NB4 (cell line): ENCODE data around the gene FSTL4.

Experiments
- DNase-seq: peaks from one replicate; pipeline ENCODE4 v3.0.0; 2010; ENCODE audit warnings: low read depth
- H3K4me3 ChIP-seq: one replicate; pipeline ENCODE4 v1.5.1; 2011; ENCODE audit warnings: mild to moderate bottlenecking, low read depth, low read length, moderate library complexity
- CTCF ChIP-seq: IDR thresholded peaks from one replicate; pipeline ENCODE4 v1.5.1; 2012; ENCODE audit warnings: low read depth, low read length
- MAX ChIP-seq: IDR thresholded peaks from 2 replicates; pipeline ENCODE4 v1.6.1; 2011; ENCODE audit warnings: low read depth, low read length
- MYC ChIP-seq: IDR thresholded peaks from 2 replicates; pipeline ENCODE4 v1.6.1; 2011; ENCODE audit warnings: low read depth, low read length
- POLR2A ChIP-seq: IDR thresholded peaks from 2 replicates; pipeline ENCODE4 v1.6.1; 2011; ENCODE audit warnings: mild to moderate bottlenecking; ENCODE audit not compliant: insufficient read length; ENCODE audit errors: extremely low read depth

The FSTL4 gene

GRCh38 chr5:133559960-133560359 is 52.4 kb downstream of the FSTL4 start:
- no peak overlapping the region for H3K4me3 ChIP-seq
- TF ChIP-seq MYC (no peak), CTCF (no peak), POLR2A (no peak), MAX (no peak)
- DNase-seq, result no peak

GRCh38 chr5:133556551-133556950 is 55.8 kb downstream of the FSTL4 start:
- TF ChIP-seq MYC (no peak), POLR2A (no peak), MAX (no peak), CTCF (no peak)
- no peak overlapping the region for H3K4me3 ChIP-seq
- no peak for DNase-seq

GRCh38 chr5:133554279-133554678 is 58.1 kb downstream of the FSTL4 start:
- H3K4me3 ChIP-seq, result no peak overlapping the region
- TF ChIP-seq CTCF, result no peak
- no peak for TF ChIP-seq MAX
- no peak for TF ChIP-seq MYC
- no peak for TF ChIP-seq POLR2A
- DNase-seq, result no peak

GRCh38 chr5:133552925-133553525 is 59.3 kb downstream of the FSTL4 start:
- DNase-seq, result peak; percentile 57
- no peak overlapping the region for H3K4me3 ChIP-seq
- peak; percentile 79 for TF ChIP-seq CTCF
- no peak for TF ChIP-seq POLR2A

- no peak for TF ChIP-seq MYC
- TF ChIP-seq POLR2A, result no peak
- TF ChIP-seq CTCF, result no peak
- TF ChIP-seq MAX, result no peak
- no peak for DNase-seq
- no peak overlapping the region for H3K4me3 ChIP-seq
Observed at GRCh38 chr5:133546500-133546899, 65.8 kb downstream of the FSTL4 start.

DNA sequence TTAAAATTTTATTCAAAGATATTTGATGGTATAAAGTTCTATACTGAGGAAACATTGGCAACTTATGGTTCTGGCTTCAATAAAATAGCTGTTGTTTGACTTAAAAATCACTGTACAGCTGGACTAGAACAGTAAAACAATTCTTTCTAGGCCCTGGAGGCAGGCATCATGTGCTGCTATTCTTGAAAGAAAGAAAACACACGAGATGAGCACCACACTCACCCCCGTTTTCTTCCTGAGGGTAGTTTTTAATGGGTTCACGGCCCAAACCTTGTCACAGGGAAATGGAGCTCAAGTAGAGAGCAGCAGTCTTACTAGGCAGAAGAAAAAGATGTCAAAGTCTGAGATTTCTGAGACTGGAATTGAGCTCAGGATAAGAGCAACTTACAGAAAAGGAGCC is 68.0 kb downstream of the FSTL4 start:
- TF ChIP-seq MAX (no peak), CTCF (no peak), MYC (no peak), POLR2A (no peak)
- DNase-seq, result no peak
- H3K4me3 ChIP-seq, result no peak overlapping the region
